HG02884 (cell line): ENCODE measurements around the gene TCFL5.

Experiments
- ATAC-seq: cut with Tn5 transposase; IDR thresholded peaks from one replicate; pipeline ENCODE4 v1.9.1; 2021; ENCODE audit warnings: mild to moderate bottlenecking, moderate library complexity; ENCODE audit not compliant: unreplicated experiment

Gene TCFL5

GRCh38 chr20:62896526-62896925 is 34.9 kb upstream of the TCFL5 start:
- no peak for ATAC-seq

- ATAC-seq, result no peak
Measured at GRCh38 chr20:62895539-62895938, 33.9 kb upstream of the TCFL5 start.

GRCh38 chr20:62894261-62894660 is 32.6 kb upstream of the TCFL5 start:
- ATAC-seq, result no peak

GRCh38 chr20:62893700-62894099 is 32.1 kb upstream of the TCFL5 start:
- ATAC-seq, result no peak

- ATAC-seq, result no peak
Measured at GRCh38 chr20:62892348-62893304, 31.0 kb upstream of the TCFL5 start.

DNA sequence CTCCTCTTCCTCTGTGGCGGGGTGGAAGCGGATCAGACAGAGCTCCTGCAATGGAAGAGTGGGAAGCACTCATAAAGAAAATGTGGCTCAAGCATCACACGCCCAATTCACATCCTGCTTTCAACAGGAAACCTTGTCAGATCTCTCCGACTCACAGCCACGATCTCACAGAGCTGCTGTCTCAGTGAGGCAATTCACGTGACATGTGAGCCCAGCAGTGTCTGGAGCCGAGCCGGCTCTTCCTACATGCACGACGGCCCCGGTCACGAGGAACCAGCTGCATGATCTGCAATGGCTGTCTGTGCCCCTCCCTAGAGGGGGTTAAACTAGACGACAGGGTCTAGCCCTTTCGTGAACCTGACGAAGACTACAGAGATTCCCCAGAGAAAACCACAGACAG is 29.5 kb upstream of the TCFL5 start:
- no peak for ATAC-seq

DNA sequence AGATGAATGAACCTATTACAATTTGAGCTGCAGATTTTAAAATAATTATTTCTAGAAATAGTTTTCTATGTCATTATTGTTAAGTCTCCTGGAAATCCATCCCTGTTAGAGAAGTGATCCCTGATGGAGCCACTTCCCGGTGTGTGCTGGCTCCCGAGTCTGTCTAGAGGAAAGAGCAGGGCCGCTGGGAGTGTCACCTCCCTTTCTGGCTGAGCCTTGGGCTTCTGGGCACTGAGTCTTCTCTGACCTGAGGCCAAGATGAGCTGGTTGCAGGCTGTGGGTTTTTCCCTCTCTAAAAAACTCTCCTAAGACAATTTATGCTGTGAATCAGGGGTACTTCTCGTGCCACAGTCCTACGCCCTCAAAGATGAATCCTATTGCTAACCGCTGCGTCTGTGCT is 28.8 kb upstream of the TCFL5 start:
- no peak for ATAC-seq

DNA sequence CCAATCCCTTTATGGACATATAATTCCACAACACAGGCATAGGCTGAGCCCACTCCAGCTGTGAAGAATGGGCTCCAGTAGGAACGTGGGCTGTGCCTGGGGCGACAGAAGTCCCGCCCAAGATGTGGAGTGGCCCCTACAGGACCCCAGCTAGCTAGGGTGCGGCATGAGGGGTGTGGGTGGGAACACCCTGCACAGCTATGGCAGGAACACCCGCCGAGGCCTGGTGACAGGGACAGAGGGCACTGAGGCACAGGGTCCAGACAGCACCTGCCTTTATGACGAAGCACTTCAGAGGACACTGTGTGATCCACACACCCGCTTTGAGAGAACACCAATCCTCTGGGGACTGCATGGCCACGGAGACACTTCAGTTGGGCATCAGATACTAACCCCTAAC is 28.2 kb upstream of the TCFL5 start:
- ATAC-seq, result no peak

- ATAC-seq, result no peak
Measured at GRCh38 chr20:62889411-62889810, 27.8 kb upstream of the TCFL5 start.

GRCh38 chr20:62888910-62889309 is 27.3 kb upstream of the TCFL5 start:
- no peak for ATAC-seq

- ATAC-seq, result no peak
Measured at GRCh38 chr20:62888406-62888805, 26.8 kb upstream of the TCFL5 start.

- no peak for ATAC-seq
Measured at GRCh38 chr20:62887860-62888239, 26.2 kb upstream of the TCFL5 start.

DNA sequence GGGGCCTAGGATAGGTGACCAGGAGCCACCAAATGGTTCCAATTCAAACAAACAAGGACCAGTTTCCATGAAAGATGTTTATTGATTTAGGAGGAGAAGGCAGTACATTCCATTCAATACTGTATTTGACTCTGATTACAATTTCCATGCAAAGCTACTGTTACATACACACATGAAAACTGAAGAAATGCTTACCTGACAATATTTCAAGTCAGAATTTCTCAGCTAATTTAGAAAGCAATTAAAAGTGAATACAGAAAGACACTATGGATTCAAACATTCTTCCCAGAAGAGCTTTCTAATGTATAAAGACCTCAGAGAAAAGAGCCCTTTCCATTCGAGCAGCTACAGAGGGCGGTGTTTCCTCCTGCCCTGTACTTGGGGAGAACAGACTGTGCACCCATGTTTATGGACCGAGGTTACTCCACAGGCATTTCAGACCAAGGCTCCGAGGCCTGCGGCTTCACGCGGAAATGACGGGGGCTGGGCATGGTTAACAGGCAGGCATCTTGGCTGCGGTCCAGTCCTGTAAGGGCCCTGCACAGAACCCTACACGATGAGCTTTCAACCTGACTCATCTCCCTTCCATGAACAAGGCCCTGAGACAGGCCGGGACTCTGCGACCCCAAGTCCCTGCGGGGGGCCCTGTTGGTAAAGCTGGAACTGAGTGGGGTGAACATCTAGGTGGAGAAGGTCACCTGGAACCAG is 25.7 kb upstream of the TCFL5 start:
- no peak for ATAC-seq

DNA sequence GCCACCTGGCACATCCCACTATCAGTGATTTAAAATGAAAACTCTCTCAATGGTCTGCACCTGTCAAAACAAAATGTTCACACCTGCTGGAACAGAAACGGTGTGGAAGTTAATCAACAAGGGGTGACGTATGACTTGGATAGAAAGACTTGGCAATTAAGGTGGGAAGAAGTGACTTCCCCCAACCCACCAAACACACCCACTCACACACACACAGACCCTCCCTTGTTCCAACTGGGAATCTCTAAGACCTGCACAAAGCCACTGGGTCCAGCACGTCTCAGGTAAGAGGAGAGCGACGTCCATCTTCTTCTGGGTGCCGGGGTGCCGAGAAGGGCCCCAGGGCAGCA is 25.1 kb upstream of the TCFL5 start:
- no peak for ATAC-seq

DNA sequence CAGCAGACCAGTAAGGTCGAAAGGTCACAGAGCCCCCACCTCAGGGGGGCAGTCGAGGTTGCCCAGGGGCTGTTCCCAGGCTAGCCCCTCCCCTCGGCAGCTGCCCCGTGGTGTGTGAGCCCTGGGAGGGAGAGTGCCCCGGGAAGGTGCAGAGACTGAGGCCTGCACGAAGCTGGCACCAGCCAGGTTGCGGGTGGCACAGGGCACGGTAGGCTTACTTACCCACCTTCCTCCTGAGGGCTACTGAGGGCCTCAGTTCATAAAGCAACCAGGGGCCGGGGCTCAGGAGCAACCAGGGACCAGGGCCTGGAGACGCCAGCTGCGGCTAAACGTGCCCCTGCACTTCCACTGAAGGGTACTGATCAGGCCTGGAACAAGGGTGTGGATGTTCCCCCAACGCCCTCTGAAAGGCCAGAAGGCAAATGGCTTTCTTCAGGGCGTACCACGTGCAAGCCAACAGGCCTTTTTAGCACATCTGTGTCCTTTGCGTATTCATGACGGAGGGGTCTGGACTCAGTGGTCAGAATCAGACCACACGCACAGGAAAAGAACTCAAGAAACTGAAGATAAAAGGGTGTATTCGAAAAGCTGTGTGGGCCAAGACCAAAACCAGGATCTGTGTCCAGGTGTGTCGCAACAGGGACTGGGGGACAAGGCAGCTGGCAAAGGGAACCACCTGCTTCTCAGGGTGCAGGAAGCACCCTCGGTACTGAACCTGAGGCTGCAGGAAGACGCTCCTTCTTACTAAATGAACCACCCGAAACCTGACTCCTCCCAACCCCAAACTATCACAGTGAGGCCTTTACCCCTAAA is 24.5 kb upstream of the TCFL5 start:
- no peak for ATAC-seq

DNA sequence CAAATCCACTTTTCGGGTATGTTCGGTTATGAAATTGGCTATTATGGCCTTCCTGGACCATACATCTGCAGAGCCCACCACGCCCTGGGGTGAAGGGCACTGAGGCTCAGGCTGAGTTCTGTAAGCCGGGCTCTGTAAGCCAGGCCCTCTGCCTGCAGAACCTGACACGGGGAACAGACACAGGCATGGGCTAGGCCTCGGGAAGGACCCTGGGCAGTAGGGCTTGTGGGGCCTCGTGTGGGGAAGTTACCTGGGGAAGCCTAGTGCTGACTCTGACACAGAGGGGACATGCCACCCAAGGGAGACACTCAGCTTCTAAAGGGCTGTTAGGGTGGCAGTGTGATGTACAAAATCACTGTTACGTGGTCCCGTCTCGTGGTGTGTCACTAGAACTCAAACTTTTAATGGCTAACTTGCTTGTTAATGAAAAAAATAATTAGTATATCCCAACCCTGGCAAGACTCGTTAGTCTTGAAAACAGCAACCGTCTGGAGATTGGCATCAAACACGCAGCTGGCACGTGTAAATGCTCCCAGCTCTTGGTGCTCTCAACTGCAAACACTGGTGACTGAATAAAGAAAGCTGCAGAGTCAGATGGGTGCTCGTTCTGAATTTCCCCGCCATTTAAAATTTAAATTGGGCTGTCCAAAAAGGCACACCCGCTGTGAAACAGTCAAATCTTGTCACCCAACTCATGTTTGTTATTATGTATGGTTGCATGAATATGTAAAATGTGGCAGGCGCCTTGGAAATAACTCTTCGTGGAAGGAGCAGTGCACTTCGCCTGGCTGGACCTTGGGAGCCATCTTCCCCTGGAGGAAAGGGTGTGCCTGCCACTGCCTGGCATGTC is 23.6 kb upstream of the TCFL5 start:
- ATAC-seq, result no peak

DNA sequence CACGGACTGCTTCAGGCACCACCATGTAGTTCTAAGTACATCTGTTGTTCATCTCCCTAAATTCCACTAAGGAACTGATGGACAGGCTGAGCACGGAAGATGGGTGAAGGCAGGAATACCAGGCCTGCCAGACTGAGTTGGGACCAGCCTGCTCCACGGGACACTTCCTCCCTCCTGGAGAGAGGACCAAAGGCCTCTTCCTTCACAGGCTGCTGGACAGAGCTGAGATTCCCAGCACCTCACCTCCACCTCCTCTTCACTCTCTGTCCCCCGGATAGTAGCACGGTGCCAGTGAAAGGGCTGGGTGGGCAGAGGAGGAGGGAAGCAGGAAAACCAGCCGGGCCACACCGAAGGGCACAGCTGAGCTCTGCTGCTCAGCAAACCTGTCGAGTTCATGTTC is 22.9 kb upstream of the TCFL5 start:
- no peak for ATAC-seq

- no peak for ATAC-seq
Measured at GRCh38 chr20:62882426-62882825, 20.8 kb upstream of the TCFL5 start.

GRCh38 chr20:62881662-62882395 is 20.2 kb upstream of the TCFL5 start:
- ATAC-seq, result no peak
